K562 treated with DMSO at 1 percent for 24 hours (cell line): Measurements from ENCODE around the gene MAPK14. TPM values are rescaled to one million over a fixed set of nuclear protein-coding genes. Genes with fewer than 3 reads are reported as not detected.

ENCODE experiments used
- total RNA-seq: library from RNA; unstranded; fragments of 300-600 nt; gene quantifications from 2 replicates; pipeline ENCODE4 v1.2.3, GENCODE V29; 2022; ENCODE audit warnings: low read depth; ENCODE audit not compliant: insufficient read depth

MAPK14 gene
- 36.6 and 42.3 TPM in 2 replicates for total RNA-seq

DNA sequence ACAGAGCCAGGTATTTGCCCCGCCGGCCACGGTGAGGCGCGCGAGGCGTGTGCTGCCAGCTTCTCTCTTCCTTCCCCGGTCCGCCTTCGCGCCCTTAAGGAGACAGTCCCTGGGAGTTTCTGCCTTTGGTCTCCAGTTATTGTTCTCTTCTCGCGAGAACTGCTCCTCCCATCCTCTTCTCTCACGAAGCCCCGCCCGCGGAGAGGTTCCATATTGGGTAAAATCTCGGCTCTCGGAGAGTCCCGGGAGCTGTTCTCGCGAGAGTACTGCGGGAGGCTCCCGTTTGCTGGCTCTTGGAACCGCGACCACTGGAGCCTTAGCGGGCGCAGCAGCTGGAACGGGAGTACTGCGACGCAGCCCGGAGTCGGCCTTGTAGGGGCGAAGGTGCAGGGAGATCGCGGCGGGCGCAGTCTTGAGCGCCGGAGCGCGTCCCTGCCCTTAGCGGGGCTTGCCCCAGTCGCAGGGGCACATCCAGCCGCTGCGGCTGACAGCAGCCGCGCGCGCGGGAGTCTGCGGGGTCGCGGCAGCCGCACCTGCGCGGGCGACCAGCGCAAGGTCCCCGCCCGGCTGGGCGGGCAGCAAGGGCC, at the start of gene MAPK14:
Gene MAPK14 (plus strand): TSS at position 308 of the 587 bp plus-strand sequence. CDS start 350 bp downstream, outside the sequence.

DNA sequence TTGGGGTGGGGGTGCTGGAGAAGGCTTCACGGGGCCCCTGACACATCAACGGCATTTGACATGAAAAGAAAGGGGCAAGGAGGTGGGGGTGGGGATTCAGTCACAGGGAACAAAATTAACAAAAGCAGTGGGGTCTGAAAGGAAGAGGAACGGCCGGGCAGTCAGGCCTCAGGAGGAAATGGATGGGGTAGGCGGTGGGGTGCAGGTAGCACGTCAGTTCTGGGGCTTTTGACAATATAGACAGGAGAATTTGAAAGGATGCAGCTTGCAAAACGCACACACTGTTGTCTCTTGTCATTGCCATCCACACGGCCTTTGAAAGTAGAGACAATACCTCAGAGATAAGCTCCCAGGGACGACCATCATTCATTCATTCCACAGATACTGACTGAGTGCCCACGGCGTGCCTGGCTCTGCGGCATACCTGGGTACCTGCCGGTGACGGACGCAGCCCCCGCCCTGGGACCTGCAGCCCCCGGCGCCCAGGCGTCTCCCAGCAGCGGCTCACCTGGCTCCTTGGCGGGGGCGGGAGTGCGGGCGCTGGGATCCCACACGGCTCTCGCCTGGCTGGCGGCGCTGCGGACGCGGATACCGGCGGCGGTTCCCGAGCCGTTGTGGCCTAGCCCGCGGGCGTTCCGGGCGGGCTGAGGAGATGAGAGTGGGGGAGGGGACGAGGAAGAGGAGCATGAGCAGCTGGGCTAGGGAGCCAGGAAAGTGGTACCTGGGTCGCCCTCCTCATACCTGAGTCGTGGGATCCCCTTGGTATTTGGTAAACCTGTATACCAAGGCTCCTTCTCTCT, 3.4 kb upstream of the MAPK14 start, which contains the start of gene SLC26A8:
Gene SLC26A8 (minus strand): TSS at position 646 of the 800 bp plus-strand sequence. CDS start 4,934 bp downstream, outside the sequence.

GRCh38 chr6:36129941-36130666, 102.5 kb downstream of the MAPK14 start, which contains the start of gene MAPK13:
TSS of gene MAPK13 (plus strand) at chr6:36130513. CDS start at chr6:36130583, 70 bp downstream.

Other genes with a start within 250 kb of the MAPK14 start
- gene CLPSL1, start 246.8 kb upstream of the MAPK14 start, total RNA-seq: not detected in 2 replicates
- gene CLPS, start 230.5 kb upstream of the MAPK14 start, total RNA-seq: not detected in 2 replicates
- gene LHFPL5, start 222.5 kb upstream of the MAPK14 start, total RNA-seq: not detected in 2 replicates
- gene SRPK1, start 106.7 kb upstream of the MAPK14 start, total RNA-seq: 29.7 and 40.1 TPM in 2 replicates
- gene SLC26A8, start 3.2 kb upstream of the MAPK14 start, total RNA-seq: not detected in 2 replicates
- gene MAPK13, start 102.7 kb downstream of the MAPK14 start, total RNA-seq: 1.3 and 1.9 TPM in 2 replicates
- 29.8 and 30.8 TPM in 2 replicates for gene BRPF3, start 168.9 kb downstream of the MAPK14 start, total RNA-seq
- gene PNPLA1, start 242.3 kb downstream of the MAPK14 start, total RNA-seq: 0.58 and 0.80 TPM in 2 replicates